Measurements from ENCODE around the gene SLC30A4.

GRCh38 chr15:45523166-45523460, 558 bp upstream of the SLC30A4 start:
- TF ChIP-seq POLR2A (IDR thresholded peaks at IDR 0.05) = no peak
- no peak for TF ChIP-seq CTCF (IDR thresholded peaks at IDR 0.05)
